ENCODE data around the gene PYGO2. TPM values are rescaled to one million over a fixed set of nuclear protein-coding genes. Genes with fewer than 3 reads are reported as not detected.

The PYGO2 gene
- total and polyA plus RNA-seq, 12 donors, result 26.2 to 61.1 (median 38.7) TPM

GRCh38 chr1:155005076-155006011 lies 43.8 kb upstream of the PYGO2 start:
- no peaks in the 10 kb centered on the region for H3K36me3 ChIP-seq (replicated peaks in 1 of 2)
- TF ChIP-seq CTCF (IDR thresholded peaks at IDR 0.05) (no peak), POLR2A (IDR thresholded peaks at IDR 0.05) (peak; percentile 19 to 80)
- H3K9me3 ChIP-seq (replicated peaks in 1 of 3), result no peaks in the 10 kb centered on the region
- H3K4me1 ChIP-seq (replicated peaks in 1 of 2), result peaks cover 46 to 52% of the 10 kb centered on the region in 2 donors
- peak; percentile 89 to 95 (median 93) for DNase-seq
- H3K4me3 ChIP-seq, result peak overlapping the region in 2 of 4 donors; percentile 64 to 73
- intact Hi-C loops (cut with DNase I), result no loop called here
- H3K27me3 ChIP-seq, result no peaks in the 10 kb centered on the region
- 23 to 30% (median 28%) methylated on average over 9 to 17 of the region's 17 CpGs for WGBS, 4 donors
- peak overlapping the region; percentile 80 to 99 (median 96) for H3K27ac ChIP-seq

GRCh38 chr1:155004352-155005075 lies 42.9 kb upstream of the PYGO2 start:
- Histone ChIP-seq H3K36me3 (replicated peaks in 1 of 2) (no peaks in the 10 kb centered on the region), H3K4me3 (peak overlapping the region in 3 of 4 donors; percentile 64 to 87 (median 73)), H3K27ac (peak overlapping the region; percentile 80 to 99 (median 96)), H3K27me3 (no peaks in the 10 kb centered on the region), H3K4me1 (replicated peaks in 1 of 2) (peaks cover 54 to 57% of the 10 kb centered on the region in 2 donors), H3K9me3 (replicated peaks in 1 of 3) (no peaks in the 10 kb centered on the region)
- WGBS, 4 donors, result 18 to 25% (median 20%) methylated on average over 5 of the region's 5 CpGs
- intact Hi-C loops (cut with DNase I), result loop anchor here in 1 of 2 donors (5.0 kb wide), 1 partner anchor 37 kb away; no protein-coding TSS in a partner anchor
- peak in 2 of 7 donors; percentile 32 to 37 for DNase-seq
- TF ChIP-seq CTCF (IDR thresholded peaks at IDR 0.05) (no peak), POLR2A (IDR thresholded peaks at IDR 0.05) (no peak)

- Histone ChIP-seq H3K27me3 (no peaks in the 10 kb centered on the region), H3K9me3 (replicated peaks in 1 of 3) (no peaks in the 10 kb centered on the region), H3K36me3 (replicated peaks in 1 of 2) (no peaks in the 10 kb centered on the region), H3K4me1 (replicated peaks in 1 of 2) (peaks cover 60% of the 10 kb centered on the region in 2 donors), H3K4me3 (peak overlapping the region; percentile 33 to 87 (median 68)), H3K27ac (peak overlapping the region; percentile 87 to 99 (median 96))
- intact Hi-C loops (cut with DNase I), result loop anchor here in 1 of 2 donors (5.0 kb wide), 1 partner anchor 37 kb away; no protein-coding TSS in a partner anchor
- 0 to 1% (median 0%) methylated on average over 11 to 34 of the region's 34 CpGs; no CpG with 5 or more reads in 1 of the 4 donors for WGBS, 4 donors
- peak in 1 of 2 donors; percentile 4 for TF ChIP-seq POLR2A (IDR thresholded peaks at IDR 0.05)
- no peak for TF ChIP-seq CTCF (IDR thresholded peaks at IDR 0.05)
- DNase-seq, result peak; percentile 75 to 87 (median 84)
Observed at GRCh38 chr1:155003766-155004351, 42.3 kb upstream of the PYGO2 start.
